8988T (cell line): Measurements from ENCODE around the gene AADAC.
"Not testable (repeated sequence)": the region's sequence is repeated elsewhere in the genome, so short reads cannot be mapped to it uniquely, and the experiment has no call there.

Experiments used
- DNase-seq: peaks from one replicate; pipeline ENCODE4 v3.0.0; 2011

The AADAC gene

DNA sequence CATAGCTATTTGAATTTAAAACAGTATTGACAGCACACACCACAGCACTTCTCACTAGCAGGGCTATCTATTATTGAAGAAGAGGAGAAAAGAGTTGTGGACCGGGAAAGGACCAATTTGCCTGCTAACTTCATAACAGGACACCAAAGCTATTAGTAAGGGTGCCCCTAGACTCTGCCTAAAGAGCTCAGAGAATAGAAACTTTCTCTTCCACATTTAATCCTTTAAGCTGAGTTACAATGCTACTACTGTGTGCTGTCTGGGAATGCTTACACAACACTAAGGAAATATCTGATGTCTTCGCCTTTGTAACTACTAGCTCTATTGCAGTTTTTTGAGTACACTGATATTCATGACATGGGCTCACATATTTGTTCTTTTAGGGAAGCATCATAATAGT lies 13.5 kb upstream of the AADAC start:
- no peak for DNase-seq

- no peak for DNase-seq
Measured at GRCh38 chr3:151804267-151804666, 9.6 kb upstream of the AADAC start.

- DNase-seq, result no peak
Measured at GRCh38 chr3:151806838-151807237, 7.1 kb upstream of the AADAC start.

DNA sequence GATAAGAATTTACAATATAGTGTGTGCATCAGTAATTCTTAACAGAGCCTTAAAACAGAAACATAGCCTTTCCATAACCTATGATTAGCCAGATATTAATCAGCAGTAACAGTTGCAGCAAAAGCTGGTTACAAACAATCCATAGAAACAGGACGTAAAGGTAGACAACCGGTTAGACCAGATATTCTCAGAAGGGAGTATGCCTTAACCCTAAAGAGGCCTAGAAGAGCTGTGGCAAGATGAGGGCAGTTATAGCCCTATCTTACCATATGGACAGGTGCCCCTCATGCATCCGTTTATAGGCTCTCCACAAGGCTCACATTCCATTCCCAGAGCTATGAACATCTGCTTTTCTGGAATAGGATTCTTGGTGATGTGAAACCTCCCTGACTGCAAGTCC lies 5.0 kb upstream of the AADAC start:
- DNase-seq, result not testable (repeated sequence)

DNA sequence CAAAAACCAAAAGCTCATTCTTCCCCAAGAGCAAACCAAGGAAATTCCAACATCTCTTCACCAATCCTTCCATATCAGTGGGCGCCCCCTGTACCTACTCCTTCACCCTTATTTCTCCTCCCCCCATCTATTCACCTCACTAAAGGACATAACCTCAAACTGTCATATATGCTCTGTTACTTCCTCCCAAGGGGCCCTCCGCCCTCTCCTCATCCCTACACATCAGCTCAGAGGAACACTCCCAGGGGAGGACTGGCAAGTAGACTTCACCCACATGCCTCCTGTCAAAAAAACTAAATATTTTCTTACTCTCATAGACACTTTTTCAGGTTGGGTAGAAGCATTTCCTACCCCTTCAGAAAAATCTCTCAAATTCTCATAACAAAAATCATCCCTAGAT lies 2.4 kb upstream of the AADAC start:
- no peak for DNase-seq

DNA sequence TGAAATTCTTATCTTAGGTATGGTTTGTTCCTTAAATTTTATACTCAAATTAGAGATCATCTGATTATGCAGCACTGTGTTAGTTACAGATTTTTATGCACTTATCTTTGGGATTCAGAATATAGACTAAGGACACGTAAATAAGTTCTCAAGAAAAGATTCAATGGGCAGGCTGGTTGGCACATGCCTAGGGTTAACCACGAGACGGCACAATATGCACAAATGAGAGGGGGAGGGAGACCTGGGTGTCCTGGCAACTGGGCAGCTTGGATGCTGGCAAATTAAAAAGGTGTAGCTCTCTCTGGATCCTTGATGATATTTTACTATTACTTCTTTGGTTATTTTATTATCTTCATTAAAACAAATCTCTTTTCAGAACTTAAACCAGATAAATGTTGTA lies 672 bp downstream of the AADAC start:
- no peak for DNase-seq

- no peak for DNase-seq
Measured at GRCh38 chr3:151816091-151816604, 2.2 kb downstream of the AADAC start.

DNA sequence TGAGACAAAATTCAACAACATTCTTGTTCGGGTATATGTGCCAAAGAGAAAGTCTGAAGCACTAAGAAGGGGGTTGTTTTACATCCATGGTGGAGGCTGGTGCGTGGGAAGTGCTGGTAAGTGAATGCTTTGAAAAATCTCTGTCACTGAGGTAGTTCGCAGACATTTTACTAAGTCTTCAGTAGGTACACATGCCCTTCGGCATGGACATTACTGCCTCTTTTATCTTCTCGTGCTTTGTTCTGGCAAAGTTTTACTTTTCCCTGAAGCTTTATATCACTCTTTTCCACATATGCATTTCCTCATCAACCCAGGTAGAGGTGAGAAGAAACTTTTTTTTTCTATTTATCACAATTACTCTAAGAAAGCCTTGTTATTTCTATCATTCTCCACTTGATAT lies 3.6 kb downstream of the AADAC start:
- DNase-seq, result no peak

- DNase-seq, result no peak
Measured at GRCh38 chr3:151818361-151818760, 4.4 kb downstream of the AADAC start.

DNA sequence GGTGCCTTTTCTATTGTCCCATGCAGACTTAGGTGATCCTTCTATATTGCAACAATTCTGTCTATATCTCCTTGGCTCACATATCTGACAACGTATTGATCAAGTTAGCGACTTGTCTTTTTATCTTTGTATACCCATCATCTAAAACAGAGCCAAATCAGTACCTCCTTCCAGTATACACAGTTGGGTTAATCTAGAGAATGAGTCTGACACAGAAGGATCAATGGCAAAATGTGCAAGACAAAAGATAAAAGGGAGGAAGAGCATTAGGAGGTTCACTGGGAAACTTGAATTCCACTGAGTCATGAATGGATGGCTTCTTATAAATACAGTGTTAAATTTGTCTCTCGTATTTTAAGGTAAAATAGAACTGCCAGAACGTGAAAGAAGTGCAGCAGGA lies 6.0 kb downstream of the AADAC start:
- DNase-seq, result no peak

GRCh38 chr3:151827816-151828215 lies 13.9 kb downstream of the AADAC start:
- no peak for DNase-seq

DNA sequence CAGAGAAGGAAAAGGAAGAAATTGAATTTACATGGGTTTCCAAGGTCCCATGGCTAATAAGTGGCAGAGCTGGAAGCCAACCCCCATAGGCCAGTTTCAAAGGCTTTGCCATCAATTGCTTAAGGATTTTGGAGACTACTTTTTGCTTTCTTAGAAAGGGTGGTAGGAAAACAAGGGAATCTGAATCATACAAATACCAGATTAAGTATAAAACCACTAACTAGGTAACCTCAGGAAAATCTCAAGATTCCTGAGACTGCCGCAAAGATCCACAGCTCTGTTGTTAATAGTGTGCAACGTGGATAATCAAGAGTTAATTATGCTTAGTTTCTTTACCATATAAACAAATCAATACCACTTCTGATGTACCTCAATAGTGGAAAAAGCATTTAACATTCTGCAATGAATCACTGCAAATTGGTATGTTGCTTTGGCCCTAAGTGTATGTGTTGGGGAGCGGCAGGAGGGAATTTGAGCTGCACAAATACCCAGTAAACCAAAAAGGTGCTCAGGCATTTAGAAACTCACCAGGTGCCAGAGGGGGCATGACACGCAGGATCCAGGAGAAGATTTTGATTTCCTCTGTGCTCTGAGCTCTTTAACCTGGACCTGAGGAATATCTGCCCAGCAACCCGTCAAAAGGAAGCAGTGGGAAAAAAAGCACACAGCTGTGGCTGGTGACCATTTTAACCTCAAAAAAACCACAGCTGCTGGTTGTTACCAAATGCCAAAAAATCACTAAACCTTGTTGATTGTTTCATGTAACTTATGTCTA lies 22.0 kb downstream of the AADAC start:
- DNase-seq, result no peak

DNA sequence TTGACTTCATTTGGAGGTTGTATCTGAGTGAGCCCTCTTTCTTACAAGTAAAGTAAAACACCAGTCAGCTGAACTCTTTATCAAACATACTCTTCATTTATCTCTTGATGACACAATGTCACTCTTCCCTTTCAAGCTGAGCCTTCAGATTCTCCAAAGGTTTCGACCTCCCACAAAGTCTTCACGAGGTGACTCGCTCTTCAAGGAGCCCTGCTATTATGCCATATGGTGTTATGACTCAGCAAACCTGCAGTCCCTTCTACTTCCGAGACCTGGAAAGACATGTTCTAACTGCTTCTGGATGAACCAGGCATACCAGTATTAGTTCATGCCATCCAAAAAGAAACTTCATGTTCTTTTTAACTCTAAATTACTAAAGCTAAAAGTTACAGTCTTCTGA lies 23.1 kb downstream of the AADAC start:
- peak; percentile 11 for DNase-seq

GRCh38 chr3:151838574-151839312 lies 24.8 kb downstream of the AADAC start:
- DNase-seq, result peak; percentile 10

- DNase-seq, result no peak
Measured at GRCh38 chr3:151839313-151839631, 25.4 kb downstream of the AADAC start.

DNA sequence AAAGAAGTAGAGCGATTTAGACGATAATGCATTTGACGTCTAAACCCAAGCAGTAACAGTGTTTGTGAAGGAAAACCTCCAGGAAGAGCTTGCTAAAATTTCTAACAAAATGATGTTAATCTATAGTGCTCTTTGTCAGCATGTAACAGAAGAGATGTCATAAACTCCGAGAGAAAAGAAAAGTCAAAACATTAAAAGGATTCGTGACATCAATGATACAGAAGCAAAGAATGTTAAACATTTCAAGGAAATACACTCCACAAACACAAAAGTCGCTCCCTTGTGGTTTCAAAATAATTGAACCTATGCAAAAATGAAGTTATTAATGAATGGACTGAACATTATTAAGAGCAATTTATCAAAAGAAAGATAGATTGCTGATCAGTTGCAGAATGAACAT lies 27.9 kb downstream of the AADAC start:
- DNase-seq, result no peak

DNA sequence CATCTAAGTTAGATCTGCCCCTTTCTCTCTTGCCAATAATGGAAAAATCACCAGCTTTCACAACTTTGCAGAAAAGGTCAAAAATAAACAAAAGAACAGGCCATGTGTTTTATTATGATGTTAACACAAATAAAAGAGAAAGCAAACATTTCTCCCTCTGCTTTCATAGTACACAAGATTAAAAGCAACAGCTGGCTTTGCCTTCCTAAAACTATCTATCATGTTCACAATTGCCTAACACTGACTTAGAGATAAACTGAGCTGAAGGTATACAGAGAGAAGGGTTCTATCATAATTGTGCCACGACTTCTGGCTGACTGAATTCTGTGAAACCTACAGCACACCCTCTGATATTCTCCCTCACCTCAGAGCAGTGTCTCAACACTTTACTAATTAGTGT lies 29.4 kb downstream of the AADAC start:
- DNase-seq, result no peak

DNA sequence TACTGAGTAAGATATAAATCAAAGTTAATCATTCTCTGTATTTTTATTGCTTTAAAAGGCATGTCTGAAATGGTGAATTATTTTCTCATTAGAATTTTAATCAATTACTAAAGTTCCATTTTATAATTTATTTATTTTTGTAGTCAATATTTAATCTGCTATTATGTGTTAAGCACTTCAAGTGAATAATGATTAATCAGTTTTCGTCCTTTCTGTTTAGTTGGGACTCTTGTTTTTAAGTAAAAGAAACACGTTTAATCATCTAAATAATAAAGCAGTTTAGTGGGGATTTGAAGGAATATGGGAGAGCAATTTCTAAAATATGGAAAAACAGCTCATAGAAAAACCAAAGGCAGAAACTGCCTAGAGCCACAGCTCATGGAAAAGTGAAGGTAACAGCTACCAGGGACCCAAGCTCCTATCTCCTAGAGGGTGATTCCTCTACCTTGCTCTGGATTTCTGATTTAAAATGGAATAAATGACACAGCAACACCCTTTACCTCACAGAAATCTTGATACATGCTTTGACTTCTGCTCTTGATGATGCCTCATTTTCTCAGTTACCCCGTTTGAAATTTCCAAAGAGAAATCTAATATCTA lies 31.5 kb downstream of the AADAC start:
- DNase-seq, result no peak

DNA sequence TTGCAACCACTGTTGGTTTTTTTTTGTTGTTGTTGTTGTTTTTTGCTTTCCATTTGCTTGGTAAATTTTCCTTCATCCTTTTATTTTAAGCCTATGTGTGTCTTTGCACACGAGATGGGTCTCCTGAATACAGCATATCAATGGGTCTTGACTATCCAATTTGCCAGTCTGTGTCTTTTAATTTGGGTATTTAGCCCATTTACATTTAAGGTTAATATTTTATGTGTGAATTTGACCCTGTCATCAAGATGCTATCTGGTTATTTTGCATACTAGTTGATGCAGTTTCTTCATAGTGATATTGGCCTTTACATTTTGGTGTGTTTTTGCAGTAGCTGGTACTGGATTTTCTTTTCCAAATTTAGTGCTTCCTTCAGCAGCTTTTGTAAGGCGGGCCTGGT lies 36.1 kb downstream of the AADAC start:
- not testable (repeated sequence) for DNase-seq

GRCh38 chr3:151852074-151852811 lies 38.3 kb downstream of the AADAC start:
- DNase-seq, result no peak

- no peak for DNase-seq
Measured at GRCh38 chr3:151856118-151856517, 42.2 kb downstream of the AADAC start.

DNA sequence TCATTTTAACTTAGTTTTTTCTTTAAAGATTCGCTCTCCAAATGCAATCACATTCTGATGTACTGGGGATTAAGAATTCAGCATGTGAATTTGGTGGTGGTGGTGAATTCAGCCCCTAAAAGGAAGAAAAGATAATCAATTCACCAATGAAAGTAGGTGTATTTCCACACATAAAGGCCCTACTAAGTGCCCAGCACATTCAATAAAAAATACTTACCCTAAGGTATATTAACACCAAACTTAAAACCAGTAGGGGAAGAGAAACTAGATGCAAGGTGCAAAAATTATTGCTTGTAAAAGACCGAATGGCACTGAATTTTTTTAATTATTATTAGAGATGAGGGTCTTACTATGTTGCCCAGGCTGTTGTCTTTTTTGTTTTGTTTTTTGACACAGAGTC lies 42.7 kb downstream of the AADAC start:
- no peak for DNase-seq

- DNase-seq, result no peak
Measured at GRCh38 chr3:151859233-151859673, 45.3 kb downstream of the AADAC start.
